Stimulated activated naive CD4-positive, alpha-beta T cell treated with Interleukin-2 at 50 U/mL for 16 hours (primary cell): ENCODE data around the gene SPOCK2.
A peak's percentile ranks its signal among the peaks of the same experiment; 100 is the strongest.

Source experiments
- DNase-seq: peaks from one replicate; lab custom pipeline; 2025; lab: John Stamatoyannopoulos, UW

The SPOCK2 gene

GRCh38 chr10:72072046-72072445 lies 16.3 kb downstream of the SPOCK2 start:
- DNase-seq: no peak

GRCh38 chr10:72069751-72070526 lies 18.4 kb downstream of the SPOCK2 start:
- no peak for DNase-seq

- no peak for DNase-seq
Measured at GRCh38 chr10:72068901-72069446, 19.4 kb downstream of the SPOCK2 start.

GRCh38 chr10:72068126-72068765 lies 20.1 kb downstream of the SPOCK2 start:
- DNase-seq: no peak

GRCh38 chr10:72067463-72068125 lies 20.8 kb downstream of the SPOCK2 start:
- no peak for DNase-seq

- DNase-seq: no peak
Measured at GRCh38 chr10:72066318-72067284, 21.8 kb downstream of the SPOCK2 start.

GRCh38 chr10:72065439-72066025 lies 22.8 kb downstream of the SPOCK2 start:
- DNase-seq: no peak

- no peak for DNase-seq
Measured at GRCh38 chr10:72063703-72064391, 24.5 kb downstream of the SPOCK2 start.

- no peak for DNase-seq
Measured at GRCh38 chr10:72062832-72063702, 25.3 kb downstream of the SPOCK2 start.

GRCh38 chr10:72062382-72062781 lies 26.0 kb downstream of the SPOCK2 start:
- DNase-seq: no peak

- no peak for DNase-seq
Measured at GRCh38 chr10:72061930-72062329, 26.4 kb downstream of the SPOCK2 start.

GRCh38 chr10:72061491-72061890 lies 26.9 kb downstream of the SPOCK2 start:
- DNase-seq: no peak

- no peak for DNase-seq
Measured at GRCh38 chr10:72059843-72060822, 28.2 kb downstream of the SPOCK2 start.

- DNase-seq: peak; percentile 30
Measured at GRCh38 chr10:72058989-72059842, 29.1 kb downstream of the SPOCK2 start.

- DNase-seq: no peak
Measured at GRCh38 chr10:72058347-72058898, 29.9 kb downstream of the SPOCK2 start.

GRCh38 chr10:72056932-72057751 lies 31.2 kb downstream of the SPOCK2 start:
- DNase-seq: no peak
